RWPE2 (cell line): ENCODE measurements around the gene TCERG1L.
A peak's percentile ranks its signal among the peaks of the same experiment; 100 is the strongest.

Source experiments
- ATAC-seq: fragments of 200-7000 bp; cut with Tn5 transposase; 3 replicates; pipeline ENCODE4 v1.9.1; 2021; ENCODE audit warnings: low read depth
- DNase-seq: peaks from one replicate; pipeline ENCODE4 v3.0.0-alpha.2; 2020; ENCODE audit warnings: low spot score
- H3K27ac ChIP-seq: fragments of 450-650 bp; 2 replicates; pipeline ENCODE4 v1.5.1; 2017; ENCODE audit warnings: mild to moderate bottlenecking; ENCODE audit not compliant: poor library complexity, severe bottlenecking
- H3K27me3 ChIP-seq: fragments of 250-450 bp; sonication (Bioruptor Pico); 2 replicates; pipeline ENCODE4 v1.5.1; 2021; ENCODE audit warnings: mild to moderate bottlenecking, moderate library complexity; ENCODE audit not compliant: insufficient read depth, poor library complexity, severe bottlenecking
- H3K36me3 ChIP-seq: fragments of 250-450 bp; sonication (Bioruptor Pico); 2 replicates; pipeline ENCODE4 v1.5.1; 2020; ENCODE audit warnings: low read depth, mild to moderate bottlenecking, moderate library complexity
- H3K4me1 ChIP-seq: fragments of 250-450 bp; sonication (Bioruptor Pico); 2 replicates; pipeline ENCODE4 v1.5.1; 2021; ENCODE audit warnings: mild to moderate bottlenecking, moderate library complexity; ENCODE audit not compliant: insufficient read depth, poor library complexity, severe bottlenecking
- H3K4me3 ChIP-seq: fragments of 250-450 bp; sonication (Bioruptor Pico); 2 replicates; pipeline ENCODE4 v1.5.1; 2021; ENCODE audit warnings: mild to moderate bottlenecking, moderate library complexity; ENCODE audit not compliant: severe bottlenecking
- H3K9me3 ChIP-seq: fragments of 250-450 bp; sonication (Bioruptor Pico); 2 replicates; pipeline ENCODE4 v1.5.1; 2021; ENCODE audit warnings: mild to moderate bottlenecking, moderate library complexity; ENCODE audit not compliant: severe bottlenecking
- TF ChIP-seq, protein P1 (sequence below): fragments of 450-650 bp; IDR thresholded peaks from one replicate; pipeline ENCODE4 v1.5.1; 2017; ENCODE audit warnings: mild to moderate bottlenecking, moderate library complexity; ENCODE audit not compliant: poor library complexity, severe bottlenecking

Gene TCERG1L

GRCh38 chr10:131159771-131160170 lies 151.8 kb downstream of the TCERG1L start:
- no peak overlapping the region for H3K27ac ChIP-seq
- H3K4me3 ChIP-seq: no peak overlapping the region
- TF ChIP-seq, protein P1, sequence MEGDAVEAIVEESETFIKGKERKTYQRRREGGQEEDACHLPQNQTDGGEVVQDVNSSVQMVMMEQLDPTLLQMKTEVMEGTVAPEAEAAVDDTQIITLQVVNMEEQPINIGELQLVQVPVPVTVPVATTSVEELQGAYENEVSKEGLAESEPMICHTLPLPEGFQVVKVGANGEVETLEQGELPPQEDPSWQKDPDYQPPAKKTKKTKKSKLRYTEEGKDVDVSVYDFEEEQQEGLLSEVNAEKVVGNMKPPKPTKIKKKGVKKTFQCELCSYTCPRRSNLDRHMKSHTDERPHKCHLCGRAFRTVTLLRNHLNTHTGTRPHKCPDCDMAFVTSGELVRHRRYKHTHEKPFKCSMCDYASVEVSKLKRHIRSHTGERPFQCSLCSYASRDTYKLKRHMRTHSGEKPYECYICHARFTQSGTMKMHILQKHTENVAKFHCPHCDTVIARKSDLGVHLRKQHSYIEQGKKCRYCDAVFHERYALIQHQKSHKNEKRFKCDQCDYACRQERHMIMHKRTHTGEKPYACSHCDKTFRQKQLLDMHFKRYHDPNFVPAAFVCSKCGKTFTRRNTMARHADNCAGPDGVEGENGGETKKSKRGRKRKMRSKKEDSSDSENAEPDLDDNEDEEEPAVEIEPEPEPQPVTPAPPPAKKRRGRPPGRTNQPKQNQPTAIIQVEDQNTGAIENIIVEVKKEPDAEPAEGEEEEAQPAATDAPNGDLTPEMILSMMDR: no peak
- H3K4me1 ChIP-seq: no peaks in the 10 kb centered on the region
- no peaks in the 10 kb centered on the region for H3K36me3 ChIP-seq
- H3K27me3 ChIP-seq: no peaks in the 10 kb centered on the region
- no peak for ATAC-seq
- peaks cover 2% of the 10 kb centered on the region for H3K9me3 ChIP-seq
- no peak for DNase-seq

DNA sequence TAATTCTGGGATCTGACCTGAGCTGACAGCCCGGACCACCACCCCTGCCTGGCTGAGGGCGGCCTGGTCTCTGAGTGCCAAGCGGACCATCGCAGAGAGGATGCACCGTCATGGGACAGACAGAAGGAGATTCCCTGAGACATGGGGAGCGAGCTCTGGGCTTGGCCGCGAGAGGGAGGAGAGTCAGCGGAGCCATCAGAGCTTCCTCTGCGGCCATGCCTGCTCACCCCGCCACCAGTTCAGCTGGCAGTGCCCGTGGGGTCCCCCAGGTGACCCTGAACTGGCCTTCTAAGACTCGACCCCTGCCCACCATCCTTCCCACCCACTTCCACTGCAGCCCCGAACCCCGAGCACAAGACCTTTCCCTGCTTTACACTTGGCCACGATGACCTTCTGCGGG lies 152.8 kb downstream of the TCERG1L start:
- no peak overlapping the region for H3K27ac ChIP-seq

DNA sequence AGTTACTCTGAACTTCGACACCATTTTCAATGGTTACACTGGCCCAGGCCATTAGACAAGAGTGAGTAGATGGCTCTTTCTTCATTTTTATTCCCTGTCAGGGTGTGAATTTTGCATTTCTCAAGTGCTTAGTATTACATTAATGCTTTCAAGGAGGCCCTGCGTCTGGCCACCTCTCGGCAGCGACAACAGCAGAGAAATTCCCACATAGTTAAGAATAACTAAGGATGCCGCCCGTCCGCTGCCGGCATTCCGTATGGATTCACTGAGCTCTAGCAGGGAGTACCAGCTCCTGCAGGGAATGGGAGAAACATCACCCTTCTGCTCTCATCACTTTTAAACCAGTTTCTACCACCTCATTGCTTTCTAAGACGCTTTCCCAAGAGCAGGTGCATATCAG lies 153.6 kb downstream of the TCERG1L start:
- Histone ChIP-seq H3K9me3 (peaks cover 2% of the 10 kb centered on the region), H3K4me3 (no peak overlapping the region), H3K27ac (no peak overlapping the region), H3K27me3 (no peaks in the 10 kb centered on the region), H3K4me1 (no peaks in the 10 kb centered on the region), H3K36me3 (no peaks in the 10 kb centered on the region)
- ATAC-seq (no peak), DNase-seq (no peak)
- TF ChIP-seq, protein P1: no peak

More for the DNA sequence above, 152.8 kb downstream of the TCERG1L start:
- H3K36me3 ChIP-seq: no peaks in the 10 kb centered on the region
- no peaks in the 10 kb centered on the region for H3K27me3 ChIP-seq
- ATAC-seq (no peak), DNase-seq (no peak)
- H3K4me3 ChIP-seq: no peak overlapping the region
- TF ChIP-seq, protein P1: no peak
- no peaks in the 10 kb centered on the region for H3K4me1 ChIP-seq
- H3K9me3 ChIP-seq: peaks cover 2% of the 10 kb centered on the region

DNA sequence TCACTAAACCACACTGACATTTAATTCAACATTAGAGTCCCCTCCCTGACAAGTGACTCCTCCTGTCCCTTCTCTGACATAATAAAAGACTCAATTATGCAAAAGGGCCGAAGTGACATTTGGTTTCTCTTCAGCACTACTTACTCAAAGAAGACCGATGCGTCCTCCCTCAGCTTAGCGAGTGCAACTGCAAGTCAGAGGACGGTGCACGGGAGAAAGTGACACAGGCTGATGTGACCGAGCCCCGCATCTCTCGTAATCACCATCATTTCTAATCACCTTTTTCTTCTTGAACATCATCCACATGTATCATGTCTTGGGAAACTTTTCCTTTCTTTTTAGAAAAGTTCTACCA lies 155.7 kb downstream of the TCERG1L start:
- no peaks in the 10 kb centered on the region for H3K27me3 ChIP-seq
- DNase-seq: no peak
- H3K4me1 ChIP-seq: no peaks in the 10 kb centered on the region
- H3K27ac ChIP-seq: no peak overlapping the region
- TF ChIP-seq, protein P1: no peak
- H3K36me3 ChIP-seq: no peaks in the 10 kb centered on the region
- H3K9me3 ChIP-seq: peaks cover 4% of the 10 kb centered on the region
- ATAC-seq: no peak
- no peak overlapping the region for H3K4me3 ChIP-seq

- peak; percentile 33 for DNase-seq
- TF ChIP-seq, protein P1: no peak
- H3K4me3 ChIP-seq: no peak overlapping the region
- ATAC-seq: no peak
- H3K4me1 ChIP-seq: no peaks in the 10 kb centered on the region
- H3K36me3 ChIP-seq: no peaks in the 10 kb centered on the region
- H3K9me3 ChIP-seq: peaks cover 4% of the 10 kb centered on the region
- no peak overlapping the region for H3K27ac ChIP-seq
- H3K27me3 ChIP-seq: no peaks in the 10 kb centered on the region
These were observed 156.2 kb downstream of the TCERG1L start for GRCh38 chr10:131155218-131155875.
